ENCODE measurements around the gene TCFL5. TPM values are rescaled to one million over a fixed set of nuclear protein-coding genes. Genes with fewer than 3 reads are reported as not detected.

TCFL5 gene
- total and polyA plus RNA-seq, 2 donors (not counting 3 experiments of a cell fraction or from before 2014, with no cell fraction given) = 4.4 to 11.1 TPM

GRCh38 chr20:62826646-62827310 is 34.8 kb downstream of the TCFL5 start:
- BruUV-seq (replicated peaks) = no TSS peak
- H3K4me1 ChIP-seq (ENCODE audit: control insufficient read depth, extremely low read depth, insufficient read depth, low read length) = no peaks in the 10 kb centered on the region
- intact Hi-C loops (cut with micrococcal nuclease) = no loop called here
- no peaks in the 10 kb centered on the region for H3K9me3 ChIP-seq (replicated peaks; ENCODE audit: control insufficient read depth, insufficient read depth, low read length)
- ChIA-PET CTCF (no interaction called here), POLR2A (no interaction called here)
- H3K79me2 ChIP-seq (ENCODE audit: control insufficient read depth, insufficient read depth, low read length) = no peaks in the 10 kb centered on the region
- H3K27me3 ChIP-seq (ENCODE audit: control insufficient read depth in 2 of 2, insufficient read depth in 2 of 2, low read length in 2 of 2) = no peaks in the 10 kb centered on the region
- TF ChIP-seq MAX (IDR thresholded peaks at IDR 0.05; ENCODE audit: insufficient read depth, insufficient read length) (no peak), FOS (IDR thresholded peaks at IDR 0.05; ENCODE audit: borderline replicate concordance, insufficient read depth, low read length) (no peak), GATA2 (IDR thresholded peaks at IDR 0.05; ENCODE audit: insufficient read depth, insufficient read length, low read depth, low read length) (no peak), EZH2 (IDR thresholded peaks at IDR 0.05; ENCODE audit: borderline replicate concordance, low read depth, low read length, severe bottlenecking) (no peak), POLR2AphosphoS5 (IDR thresholded peaks at IDR 0.05; ENCODE audit: insufficient read depth, low read depth, low read length) (no peak)
- H2AFZ ChIP-seq (ENCODE audit: low read depth, low read length) = no peak overlapping the region
- no peaks in the 10 kb centered on the region for H4K20me1 ChIP-seq (replicated peaks; ENCODE audit: control insufficient read depth, extremely low read depth, insufficient read depth, low read length)
- H3K27ac ChIP-seq (ENCODE audit: insufficient read depth, low read depth, low read length) = no peak overlapping the region
- H3K9ac ChIP-seq (replicated peaks; ENCODE audit: extremely low read depth, insufficient read depth, low read length) = no peak overlapping the region
- H3K9me1 ChIP-seq (replicated peaks; ENCODE audit: control insufficient read depth, extremely low read depth, insufficient read depth, low read length) = no peaks in the 10 kb centered on the region
- FAIRE-seq = no peak
- dilution Hi-C loops (cut with MboI; ENCODE audit: extremely low pct_ligation_motif_present, low sequenced_read_pairs) = no loop called here
- no peak for DNase-seq (ENCODE audit: low read depth, low spot score)
- no peaks in the 10 kb centered on the region for H3K36me3 ChIP-seq (ENCODE audit: control insufficient read depth in 2 of 2, extremely low read depth in 1 of 2, insufficient read depth in 2 of 2, low read length in 2 of 2)
- no peak overlapping the region for H3K4me3 ChIP-seq (replicated peaks in 1 of 3; ENCODE audit: insufficient read depth in 1 of 3, low read depth in 1 of 3, low read length in 3 of 3)
- no peak overlapping the region for H3K4me2 ChIP-seq (ENCODE audit: insufficient read depth, low read length)

GRCh38 chr20:62825986-62826645 is 35.5 kb downstream of the TCFL5 start:
- Histone ChIP-seq H3K9me3 (replicated peaks; ENCODE audit: control insufficient read depth, insufficient read depth, low read length) (no peaks in the 10 kb centered on the region), H3K4me1 (ENCODE audit: control insufficient read depth, extremely low read depth, insufficient read depth, low read length) (no peaks in the 10 kb centered on the region), H3K79me2 (ENCODE audit: control insufficient read depth, insufficient read depth, low read length) (no peaks in the 10 kb centered on the region), H2AFZ (ENCODE audit: low read depth, low read length) (no peak overlapping the region), H3K36me3 (ENCODE audit: control insufficient read depth in 2 of 2, extremely low read depth in 1 of 2, insufficient read depth in 2 of 2, low read length in 2 of 2) (no peaks in the 10 kb centered on the region), H4K20me1 (replicated peaks; ENCODE audit: control insufficient read depth, extremely low read depth, insufficient read depth, low read length) (no peaks in the 10 kb centered on the region), H3K4me3 (replicated peaks in 1 of 3; ENCODE audit: insufficient read depth in 1 of 3, low read depth in 1 of 3, low read length in 3 of 3) (no peak overlapping the region), H3K9ac (replicated peaks; ENCODE audit: extremely low read depth, insufficient read depth, low read length) (no peak overlapping the region), H3K27ac (ENCODE audit: insufficient read depth, low read depth, low read length) (no peak overlapping the region), H3K27me3 (ENCODE audit: control insufficient read depth in 2 of 2, insufficient read depth in 2 of 2, low read length in 2 of 2) (no peaks in the 10 kb centered on the region), H3K4me2 (ENCODE audit: insufficient read depth, low read length) (no peak overlapping the region), H3K9me1 (replicated peaks; ENCODE audit: control insufficient read depth, extremely low read depth, insufficient read depth, low read length) (no peaks in the 10 kb centered on the region)
- ChIA-PET POLR2A (no interaction called here), CTCF (no interaction called here)
- intact Hi-C loops (cut with micrococcal nuclease) = no loop called here
- no peak for FAIRE-seq
- DNase-seq (ENCODE audit: low read depth, low spot score) = no peak
- TF ChIP-seq MYC (IDR thresholded peaks at IDR 0.05; ENCODE audit: low read depth, low read length) = no peak
- TF ChIP-seq GATA2 (IDR thresholded peaks at IDR 0.05; ENCODE audit: insufficient read depth, insufficient read length, low read depth, low read length) = no peak
- no peak for TF ChIP-seq CTCF (IDR thresholded peaks at IDR 0.05; ENCODE audit: extremely low read depth in 1 of 2, insufficient read depth in 1 of 2, low read depth in 1 of 2, low read length in 2 of 2)
- no peak for TF ChIP-seq JUN (IDR thresholded peaks at IDR 0.05; ENCODE audit: borderline replicate concordance, insufficient read depth, insufficient read length, low read depth)
- no peak for TF ChIP-seq POLR2AphosphoS5 (IDR thresholded peaks at IDR 0.05; ENCODE audit: insufficient read depth, low read depth, low read length)
- no peak for TF ChIP-seq MAX (IDR thresholded peaks at IDR 0.05; ENCODE audit: insufficient read depth, insufficient read length)
- TF ChIP-seq POLR2A (IDR thresholded peaks at IDR 0.05; ENCODE audit: low read depth, low read length) = no peak
- TF ChIP-seq EZH2 (IDR thresholded peaks at IDR 0.05; ENCODE audit: borderline replicate concordance, low read depth, low read length, severe bottlenecking) = no peak
- TF ChIP-seq FOS (IDR thresholded peaks at IDR 0.05; ENCODE audit: borderline replicate concordance, insufficient read depth, low read length) = no peak
- no TSS peak for BruUV-seq (replicated peaks)
- dilution Hi-C loops (cut with MboI; ENCODE audit: extremely low pct_ligation_motif_present, low sequenced_read_pairs) = no loop called here

Measured in endothelial cell of umbilical vein (primary cell).